GM21515 (cell line): Measurements from ENCODE around the gene ADAT3.
A peak's percentile ranks its signal among the peaks of the same experiment; 100 is the strongest.
"Not testable (repeated sequence)": the region's sequence is repeated elsewhere in the genome, so short reads cannot be mapped to it uniquely, and the experiment has no call there.

Source experiments
- ATAC-seq: cut with Tn5 transposase; IDR thresholded peaks from one replicate; pipeline ENCODE4 v1.9.1; 2021; ENCODE audit not compliant: unreplicated experiment

ADAT3 gene

DNA sequence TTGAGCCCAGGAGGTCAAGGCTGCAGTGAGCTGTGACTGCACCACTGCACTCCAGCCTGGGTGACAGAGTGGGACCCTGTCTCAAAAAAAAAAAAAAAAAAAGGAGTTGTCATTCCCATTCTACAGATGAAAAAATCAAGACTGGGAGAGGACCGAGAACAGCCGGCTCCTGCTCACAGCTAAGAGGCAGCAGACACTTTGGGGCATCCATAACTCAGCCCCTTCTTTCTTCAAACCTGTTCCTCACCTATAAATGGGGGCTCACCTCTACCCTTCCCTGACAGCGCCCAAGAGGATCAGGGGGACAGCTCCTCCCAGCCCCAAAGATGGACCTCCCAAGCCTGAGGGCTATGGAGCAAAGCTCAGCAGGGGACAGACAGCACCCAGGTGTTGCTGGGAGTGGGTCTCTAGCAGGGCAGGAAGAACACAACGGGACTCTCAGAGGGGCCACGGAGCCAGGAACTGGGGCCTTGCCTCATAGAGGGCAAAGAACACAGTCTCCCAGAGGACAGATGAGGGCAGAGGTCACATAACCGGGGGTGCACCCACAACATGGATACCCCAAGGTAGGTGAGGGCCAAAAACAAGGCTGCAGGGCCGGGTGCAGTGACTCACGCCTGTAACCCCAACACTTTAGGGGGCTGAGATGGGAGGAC, 38.4 kb upstream of the ADAT3 start:
- no peak for ATAC-seq

DNA sequence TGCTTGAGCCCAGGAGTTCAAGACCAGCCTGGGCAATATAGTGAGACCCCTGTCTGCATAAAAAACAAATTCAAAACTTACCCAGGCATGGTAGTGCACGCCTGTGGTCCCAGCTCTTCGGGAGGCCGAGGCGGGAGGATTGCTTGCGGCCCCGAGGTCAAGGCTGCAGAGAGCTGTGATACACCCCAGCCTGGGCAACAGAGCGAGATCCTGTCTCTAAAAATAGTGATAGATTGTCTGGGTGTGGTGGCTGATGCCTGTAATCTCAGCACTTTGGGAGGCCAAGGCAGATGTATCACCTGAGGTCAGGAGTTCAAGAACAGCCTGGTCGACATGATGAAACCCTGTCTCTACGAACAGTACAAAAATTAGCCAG, 37.9 kb upstream of the ADAT3 start:
- no peak for ATAC-seq

DNA sequence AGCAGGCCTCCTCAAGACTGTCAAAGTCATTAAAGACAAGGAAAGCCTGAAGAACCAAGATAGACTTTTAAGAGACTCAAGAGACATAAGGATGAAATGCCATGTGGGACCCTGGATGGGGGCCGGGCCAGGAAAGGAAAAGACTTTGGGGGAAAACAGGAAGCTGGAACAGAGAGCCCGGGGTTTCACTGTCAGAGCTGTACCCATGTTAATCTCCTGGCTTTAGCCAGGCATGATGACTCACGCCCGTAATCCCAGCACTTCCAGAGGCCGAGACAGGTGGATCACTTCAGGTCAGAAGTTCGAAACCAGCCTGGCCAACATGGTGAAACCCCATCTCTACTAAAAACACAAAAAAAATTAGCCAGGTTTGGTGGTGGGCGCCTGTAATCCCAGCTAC, 36.2 kb upstream of the ADAT3 start:
- no peak for ATAC-seq

DNA sequence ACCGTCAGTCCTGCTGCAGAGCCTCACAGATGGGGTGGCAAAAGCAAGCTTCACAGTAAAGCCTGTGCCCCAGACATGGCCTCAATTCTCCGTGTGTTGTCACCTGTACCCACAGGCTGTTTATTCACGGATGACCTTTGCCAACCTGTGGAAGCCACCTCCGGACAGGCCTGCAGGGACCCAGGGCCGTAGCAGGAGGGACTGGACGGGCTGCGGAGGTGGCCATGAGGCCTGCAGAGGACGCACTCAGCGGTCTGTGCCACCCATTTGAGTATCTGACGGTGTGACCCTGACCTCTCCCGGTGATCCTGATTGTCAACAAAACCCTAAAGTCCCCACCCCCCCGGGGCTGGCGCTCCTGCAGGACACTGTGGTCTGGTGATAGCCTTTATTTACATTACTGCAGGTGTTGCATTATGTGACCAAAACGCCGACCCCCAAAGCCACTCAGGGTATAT, 34.0 kb upstream of the ADAT3 start:
- ATAC-seq = no peak

DNA sequence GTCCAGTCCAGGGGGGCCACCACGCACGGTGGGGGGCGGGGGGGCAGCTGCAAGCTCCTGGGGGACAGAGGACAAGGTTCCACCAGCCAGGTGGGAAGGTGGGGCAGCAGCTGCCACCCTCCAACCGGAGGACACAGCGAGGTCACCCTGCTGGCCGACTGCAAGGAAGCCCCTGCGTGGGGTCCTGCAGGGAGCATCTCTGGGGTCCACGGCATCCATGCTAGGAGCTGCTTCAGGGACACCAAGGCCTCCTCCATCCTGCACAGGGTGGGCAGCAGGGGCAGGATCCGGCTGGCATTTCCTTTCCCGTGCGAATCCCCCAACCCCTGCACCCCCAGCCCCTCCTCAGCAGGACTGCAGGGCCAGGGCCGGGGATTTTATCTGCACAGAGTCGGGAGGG, 33.6 kb upstream of the ADAT3 start:
- ATAC-seq = no peak

DNA sequence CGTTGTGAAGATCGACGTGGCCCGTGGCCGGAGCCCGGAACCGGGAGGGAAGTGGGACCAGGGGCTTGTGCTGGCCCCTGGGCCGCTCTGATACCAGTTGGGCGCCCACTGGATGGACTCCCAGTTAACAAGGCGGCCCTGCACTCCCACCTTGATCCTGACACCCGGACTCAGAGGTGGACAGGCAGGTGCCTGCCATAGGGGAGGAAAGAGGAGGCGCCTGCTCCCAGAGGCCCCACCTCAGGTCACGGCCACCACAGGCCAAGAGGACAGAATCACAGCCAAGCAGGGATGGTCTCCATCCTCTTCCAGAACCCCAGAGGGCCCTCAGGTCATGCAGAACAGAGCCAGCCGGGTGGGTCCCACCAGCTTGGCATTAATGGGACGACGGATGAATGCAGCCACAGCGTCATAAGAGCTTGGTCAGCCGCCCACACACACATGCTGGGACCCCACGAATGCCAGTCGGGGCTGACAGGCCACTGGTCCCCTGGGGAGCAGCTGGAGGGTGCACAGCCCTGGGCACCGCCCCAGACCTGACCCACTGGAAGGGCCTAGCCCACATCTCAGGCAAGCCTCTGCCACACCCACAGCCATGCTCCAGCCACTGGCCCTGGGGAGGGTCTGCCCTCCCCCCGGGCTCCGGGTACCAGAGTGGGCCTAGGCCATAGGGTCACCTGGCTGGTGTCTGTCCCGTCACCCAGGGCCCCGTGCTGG, 32.2 kb upstream of the ADAT3 start:
- no peak for ATAC-seq

DNA sequence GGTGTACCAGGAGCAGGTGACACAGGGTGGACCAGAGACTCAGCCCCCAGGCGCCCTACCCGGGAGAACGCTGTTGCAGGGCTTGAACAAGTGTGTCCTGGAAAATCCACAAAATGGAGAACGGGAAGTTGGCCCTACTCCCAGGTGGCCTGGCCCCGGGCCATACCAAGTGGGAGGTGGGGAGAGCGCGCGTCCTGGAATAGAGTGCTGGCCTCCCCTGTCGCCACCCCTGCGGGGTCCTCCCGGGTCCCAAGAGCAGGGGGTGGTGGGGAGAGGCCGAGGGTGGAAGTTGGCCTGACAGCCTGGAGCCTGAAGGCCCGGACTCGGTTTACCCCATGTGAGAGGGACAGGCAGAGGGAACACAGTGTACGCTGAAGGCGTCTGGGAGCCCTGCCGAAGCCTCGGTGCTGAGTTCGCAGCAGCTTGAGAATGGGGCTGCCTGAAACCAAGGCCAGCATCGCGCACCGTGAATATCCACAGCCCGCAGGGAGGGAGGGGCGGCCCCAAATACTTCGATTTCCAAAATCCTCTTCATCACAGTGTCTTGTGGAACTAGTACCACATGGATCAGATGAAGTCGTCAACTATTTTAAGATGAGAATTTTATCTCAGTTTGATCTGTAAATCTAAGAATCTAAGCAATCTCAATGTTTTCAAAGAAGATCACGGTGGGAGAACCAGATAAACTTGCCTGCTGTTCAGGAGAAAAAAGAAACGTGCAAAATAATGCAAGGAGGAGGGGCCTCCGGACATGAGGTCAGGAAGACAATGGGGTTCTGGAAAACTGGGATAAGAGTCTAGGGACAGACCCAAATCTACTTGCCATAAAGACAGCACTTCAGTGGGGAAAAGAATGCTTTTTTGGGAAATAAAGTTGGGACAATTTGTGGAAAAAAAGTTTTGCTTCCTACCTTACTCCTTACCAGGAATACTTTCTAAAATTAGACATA, 31.4 kb upstream of the ADAT3 start:
- no peak for ATAC-seq

DNA sequence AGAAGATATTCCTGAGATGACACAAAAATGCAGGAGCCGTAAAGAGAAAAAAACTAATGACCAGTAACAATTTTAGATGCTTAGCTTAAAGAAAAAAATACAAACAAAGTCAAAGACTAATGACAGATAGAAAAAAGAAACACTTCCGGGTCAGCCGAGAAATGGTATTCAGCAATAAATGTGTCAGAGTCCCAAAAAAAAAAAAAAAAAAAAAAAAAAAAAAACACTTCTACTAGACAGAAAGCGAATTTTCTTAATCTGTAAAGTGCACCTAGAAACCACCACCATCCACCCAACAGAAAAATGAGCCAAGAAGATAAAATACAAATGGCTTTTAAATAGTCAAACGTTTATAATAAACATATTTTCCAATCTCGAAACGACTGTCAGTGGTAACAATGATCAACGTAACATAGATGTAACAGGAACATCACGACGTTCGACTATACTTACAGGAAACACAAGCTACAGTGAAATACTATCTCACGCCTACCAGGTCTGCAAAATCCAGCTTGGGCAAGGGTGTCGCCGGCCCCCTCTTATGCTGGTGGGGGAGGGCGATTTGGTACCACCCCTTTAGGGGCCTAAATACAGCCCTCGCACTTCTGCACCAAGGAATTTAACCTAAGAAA, 30.5 kb upstream of the ADAT3 start:
- ATAC-seq = no peak

DNA sequence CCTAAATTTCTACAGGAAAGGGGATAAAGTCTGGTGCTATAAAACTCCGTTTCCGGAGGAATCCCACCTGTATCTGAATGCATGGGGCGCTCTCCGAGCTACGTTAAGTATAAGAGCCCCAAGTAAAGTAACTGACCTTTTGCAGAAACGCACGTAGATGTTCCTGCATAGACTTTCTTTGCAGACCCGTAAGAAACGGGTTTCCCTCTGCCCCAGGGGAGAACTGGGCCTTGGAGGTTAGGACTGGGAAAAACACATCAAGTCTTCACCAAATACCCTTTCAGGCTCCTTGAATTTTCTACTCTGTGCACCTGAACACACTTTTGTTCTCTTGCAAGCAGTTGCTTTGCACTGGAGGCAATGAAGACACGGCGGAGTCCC, 29.9 kb upstream of the ADAT3 start:
- ATAC-seq = not testable (repeated sequence)

DNA sequence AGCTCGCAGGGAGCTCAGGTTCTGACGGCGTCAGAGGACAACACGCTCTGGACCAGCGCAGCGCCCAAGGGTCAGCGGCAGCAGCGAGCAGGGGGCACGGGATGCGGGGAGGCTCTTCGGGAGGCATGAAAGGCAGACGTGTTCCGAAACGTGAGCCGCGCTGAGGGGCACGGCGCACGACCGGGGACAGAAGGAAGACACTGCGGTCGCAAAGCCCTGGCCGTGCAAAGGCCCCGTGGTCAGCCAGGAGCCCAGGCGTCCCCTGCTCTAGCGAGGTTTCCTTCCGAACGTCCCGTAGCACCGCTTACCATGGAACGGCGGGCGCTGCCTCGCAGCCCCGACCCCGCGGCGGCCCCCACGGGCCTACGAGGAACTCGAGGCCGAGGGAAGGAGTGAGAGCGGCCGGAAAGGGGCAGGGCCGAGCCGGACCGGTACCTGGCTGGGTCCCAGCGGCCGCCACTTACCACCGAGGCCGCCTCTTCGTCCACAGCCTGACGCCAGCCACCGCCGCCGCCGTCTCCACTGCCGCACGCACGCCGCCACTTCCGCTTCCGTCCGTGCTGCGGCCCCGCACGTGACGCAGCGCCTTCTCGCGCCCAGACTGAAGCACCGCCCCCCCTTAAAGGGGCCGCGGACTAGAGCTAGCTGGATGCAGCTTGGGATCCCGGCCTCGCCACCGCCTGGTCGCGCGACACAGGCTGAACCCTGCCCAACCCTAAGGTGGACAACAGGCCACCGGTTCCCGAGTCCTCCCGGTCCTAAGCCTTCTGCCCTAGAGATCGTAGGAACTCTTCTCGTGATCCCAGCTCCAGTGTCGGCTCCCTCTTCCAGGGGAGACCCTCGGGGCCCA, 29.3 kb upstream of the ADAT3 start:
- peak; percentile 74 for ATAC-seq

DNA sequence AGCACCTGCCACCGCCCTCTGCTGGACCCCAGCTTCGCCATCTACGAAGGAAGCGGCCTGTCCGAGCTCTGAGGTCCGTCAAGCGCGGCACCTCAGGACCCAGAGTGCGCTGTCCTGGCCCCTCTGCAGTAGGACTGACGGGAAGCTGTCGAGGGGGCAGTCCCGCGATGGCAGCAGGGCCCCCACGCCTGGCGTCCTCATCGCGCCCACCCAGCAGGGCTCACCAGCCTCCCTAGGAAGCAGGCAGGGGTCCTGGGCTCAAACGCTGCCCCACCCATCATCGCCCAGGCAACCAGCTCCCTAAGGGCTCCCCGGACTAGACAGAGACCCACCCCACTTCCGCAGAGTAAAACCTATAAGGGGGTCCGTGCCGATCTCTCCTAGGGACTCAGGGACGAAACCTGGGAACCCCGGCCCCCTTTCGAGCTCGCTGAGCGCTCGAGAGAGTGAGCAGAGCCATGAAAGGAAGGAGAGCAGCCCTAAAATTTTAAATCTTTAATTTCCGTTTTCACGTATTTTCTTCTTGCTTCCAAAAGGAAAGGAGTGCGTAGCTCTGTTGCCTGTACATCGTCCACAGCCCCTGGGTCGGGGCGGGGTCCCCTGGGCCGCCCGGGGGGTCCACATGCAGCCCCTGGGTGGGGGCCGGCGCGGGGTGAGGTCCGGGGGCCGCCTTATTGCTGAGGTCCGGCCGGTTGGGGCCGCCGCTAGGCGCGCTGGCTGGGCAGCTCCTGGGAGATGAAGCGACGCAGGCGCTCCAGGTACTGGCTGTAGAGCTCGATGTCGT, 28.5 kb upstream of the ADAT3 start:
- not testable (repeated sequence) for ATAC-seq

DNA sequence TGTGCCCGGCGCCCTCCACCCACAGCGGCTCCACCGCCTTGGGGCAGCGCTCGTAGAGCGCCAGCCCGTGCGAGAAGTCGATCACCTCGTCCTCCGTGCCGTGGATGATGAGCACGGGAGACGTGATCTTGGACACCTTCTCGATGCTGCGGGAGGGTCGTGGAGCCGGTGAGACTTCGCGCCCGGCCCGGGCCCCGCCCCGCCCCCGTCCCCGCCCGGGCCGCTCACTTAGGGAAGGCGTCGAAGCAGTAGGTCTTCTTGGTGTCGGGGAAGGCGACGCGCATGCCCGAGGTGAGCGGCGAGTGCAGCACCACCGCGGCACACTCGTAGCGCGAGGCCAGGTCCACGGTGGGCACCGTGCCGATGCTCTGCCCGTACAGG, 27.9 kb upstream of the ADAT3 start:
- not testable (repeated sequence) for ATAC-seq

DNA sequence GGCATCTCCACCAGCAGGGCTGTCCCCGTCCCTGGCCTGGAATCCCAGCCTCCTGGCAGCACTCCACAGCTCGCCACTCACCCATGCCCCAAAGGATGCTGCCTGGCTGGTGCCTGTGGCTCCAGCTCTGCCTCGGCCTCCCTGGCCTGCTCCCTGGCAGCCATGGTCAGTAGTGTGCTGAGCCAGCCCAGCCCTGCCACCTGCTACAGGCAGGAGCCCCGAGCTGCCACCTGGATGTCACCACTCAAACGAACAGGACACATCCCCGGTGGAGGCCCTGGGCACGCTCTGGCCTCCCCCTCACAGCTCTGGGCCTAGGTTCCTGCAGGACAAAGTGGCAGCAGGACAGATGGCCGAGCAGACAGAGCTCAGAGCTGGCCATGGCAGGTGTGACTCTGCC, 26.6 kb upstream of the ADAT3 start:
- not testable (repeated sequence) for ATAC-seq

DNA sequence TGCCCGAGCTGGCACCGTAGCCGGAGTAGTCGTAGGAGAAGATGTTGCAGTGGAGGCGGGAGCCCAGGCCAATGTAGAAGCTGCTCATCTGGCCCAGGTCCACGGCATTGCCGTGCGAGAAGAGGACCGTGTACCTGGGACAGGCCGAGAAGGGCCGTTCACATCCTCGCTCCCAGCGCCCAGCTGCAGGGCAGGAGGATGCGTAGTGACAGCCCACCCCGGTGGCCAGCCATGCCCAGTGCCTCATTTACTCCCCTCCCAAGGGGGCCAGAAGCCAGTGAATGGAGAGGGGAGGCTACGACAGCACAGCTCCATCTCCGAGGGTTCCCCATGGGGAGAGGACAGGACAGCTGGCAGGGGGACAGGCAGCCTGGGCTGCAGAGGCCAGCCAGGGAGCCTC, 25.2 kb upstream of the ADAT3 start:
- ATAC-seq = not testable (repeated sequence)

DNA sequence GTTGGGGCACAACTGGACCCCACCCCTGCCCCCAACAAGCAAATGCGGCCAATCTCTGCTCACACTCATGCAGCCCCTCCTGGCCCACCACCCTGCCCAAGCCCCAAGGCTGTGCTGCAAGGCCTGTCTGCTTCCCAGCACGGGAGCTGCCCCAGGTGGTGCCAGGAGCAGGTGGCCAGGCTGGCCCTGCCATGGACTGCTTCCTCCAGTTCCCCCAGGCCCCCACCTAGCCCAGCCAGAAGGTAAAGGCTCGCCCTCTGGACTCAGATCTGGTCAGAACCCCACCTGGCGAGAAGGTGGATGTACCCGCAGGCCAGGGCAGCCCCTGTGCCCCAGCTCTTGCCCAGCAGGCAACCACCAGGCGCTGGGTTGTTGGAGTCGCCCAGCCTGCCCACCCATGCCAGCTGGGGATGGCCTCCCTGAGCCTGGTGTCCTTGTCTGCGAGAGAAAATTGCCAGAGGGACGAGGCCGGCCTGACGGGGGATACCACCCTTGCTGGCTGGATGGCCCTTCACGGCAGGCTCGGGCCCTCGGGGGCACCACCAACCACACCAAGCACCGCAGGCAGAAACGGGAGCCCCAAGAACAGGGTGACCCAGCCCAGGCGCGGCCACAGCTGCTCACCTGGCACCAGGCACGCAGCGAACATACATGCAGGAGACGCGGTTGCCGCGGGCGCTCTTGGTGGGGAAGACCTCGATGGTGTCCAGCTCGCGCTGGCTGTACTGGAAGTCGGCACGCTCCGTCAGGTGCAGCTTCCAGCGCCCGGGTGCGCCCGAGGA, 24.4 kb upstream of the ADAT3 start:
- ATAC-seq = no peak

DNA sequence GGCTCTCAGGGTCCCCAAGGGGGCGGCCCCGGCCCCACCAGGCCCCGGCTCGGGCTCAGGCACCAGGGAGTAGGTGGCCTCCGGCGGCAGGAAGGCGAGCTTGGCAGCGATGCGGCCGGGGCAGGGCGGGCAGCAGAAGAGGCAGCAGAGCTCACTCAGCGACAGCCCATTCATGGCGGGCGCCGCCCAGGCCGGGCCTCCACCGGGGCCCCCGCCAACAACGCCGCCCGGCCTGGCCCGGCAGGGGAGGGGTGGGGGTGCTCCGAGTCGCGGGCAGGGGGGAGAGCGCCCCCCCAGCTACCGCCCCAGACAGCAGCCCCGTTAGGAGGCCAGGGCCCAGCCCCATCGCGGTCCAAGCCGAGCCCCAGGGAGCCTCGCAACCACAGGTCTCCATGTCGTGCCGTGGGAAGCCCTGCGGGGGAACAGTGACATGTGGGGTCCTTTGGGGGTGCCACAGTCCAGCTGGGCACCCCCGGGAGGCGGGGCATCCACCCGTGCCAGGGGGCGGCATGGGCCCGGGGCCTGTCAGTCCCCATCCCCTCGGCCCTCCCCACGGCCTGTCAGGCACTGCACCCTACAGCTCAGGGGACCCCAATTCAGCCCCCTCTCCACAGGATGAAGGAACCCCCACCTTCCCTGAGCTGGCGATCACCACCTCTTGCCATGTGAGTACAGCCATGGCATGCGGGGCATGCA, 23.7 kb upstream of the ADAT3 start:
- not testable (repeated sequence) for ATAC-seq

DNA sequence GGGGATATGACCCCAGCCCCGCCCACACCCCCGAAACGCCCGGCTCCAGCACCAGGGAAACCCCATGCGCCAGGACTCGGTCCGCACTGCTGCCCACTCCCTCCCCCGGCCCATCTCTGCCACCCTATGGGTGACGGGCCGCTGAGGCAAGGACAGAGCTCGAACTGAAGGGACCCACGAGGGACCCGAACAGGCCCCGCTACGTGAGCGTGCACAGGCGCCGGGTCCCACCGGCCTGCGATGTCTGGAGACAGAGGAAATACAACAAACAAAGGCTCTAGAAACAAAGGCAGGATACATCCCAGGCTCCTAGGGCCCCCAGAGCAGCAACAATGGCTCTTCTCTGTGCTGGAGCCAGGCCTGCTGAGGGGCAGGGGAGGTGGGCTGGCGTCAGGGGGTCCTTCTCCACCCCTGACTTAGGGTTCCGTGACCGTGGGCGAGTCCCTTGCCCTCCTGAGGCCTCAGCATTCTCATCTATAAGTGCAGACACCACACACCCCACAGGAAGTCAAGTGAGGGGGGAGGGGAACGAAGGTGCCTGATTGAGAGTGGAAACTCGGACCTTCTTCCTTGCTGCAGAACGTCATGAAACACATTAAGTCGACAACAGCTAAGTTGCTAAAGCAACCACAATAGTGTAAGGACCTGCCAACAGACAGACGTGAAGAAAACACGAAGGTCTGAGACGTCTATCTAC, 23.0 kb upstream of the ADAT3 start:
- no peak for ATAC-seq
